Kasumi-1 (cell line): ENCODE data around the gene TRPC4.

Experiments
- DNase-seq, 2 experiments: peaks; one replicate each; lab custom pipeline; 2025; lab: John Stamatoyannopoulos, UW

The TRPC4 gene

GRCh38 chr13:37716420-37717195 lies 153.0 kb downstream of the TRPC4 start:
- peak in 1 of 2 experiments; percentile 0 for DNase-seq

- DNase-seq: no peak
These were observed 154.0 kb downstream of the TRPC4 start for GRCh38 chr13:37715606-37716015.

GRCh38 chr13:37709318-37709717 lies 160.3 kb downstream of the TRPC4 start:
- DNase-seq: no peak

GRCh38 chr13:37707739-37708500 lies 161.7 kb downstream of the TRPC4 start:
- no peak for DNase-seq

GRCh38 chr13:37706041-37706440 lies 163.5 kb downstream of the TRPC4 start:
- DNase-seq: no peak

- no peak for DNase-seq
These were observed 167.6 kb downstream of the TRPC4 start for GRCh38 chr13:37701972-37702371.

- peak; percentile 17 to 19 for DNase-seq
These were observed 168.3 kb downstream of the TRPC4 start for GRCh38 chr13:37701306-37701705.

- DNase-seq: no peak
These were observed 168.7 kb downstream of the TRPC4 start for GRCh38 chr13:37700887-37701286.

- DNase-seq: no peak
These were observed 174.4 kb downstream of the TRPC4 start for GRCh38 chr13:37695200-37695599.

GRCh38 chr13:37690361-37690760 lies 179.2 kb downstream of the TRPC4 start:
- no peak for DNase-seq

- no peak for DNase-seq
These were observed 183.1 kb downstream of the TRPC4 start for GRCh38 chr13:37686501-37686900.

GRCh38 chr13:37685206-37685605 lies 184.4 kb downstream of the TRPC4 start:
- no peak for DNase-seq

- no peak for DNase-seq
These were observed 187.1 kb downstream of the TRPC4 start for GRCh38 chr13:37682496-37682895.

- no peak for DNase-seq
These were observed 188.1 kb downstream of the TRPC4 start for GRCh38 chr13:37681281-37682032.

- no peak for DNase-seq
These were observed 189.4 kb downstream of the TRPC4 start for GRCh38 chr13:37680137-37680536.

GRCh38 chr13:37679043-37679442 lies 190.5 kb downstream of the TRPC4 start:
- no peak for DNase-seq

GRCh38 chr13:37669845-37670244 lies 199.7 kb downstream of the TRPC4 start:
- DNase-seq: no peak

- DNase-seq: no peak
These were observed 201.9 kb downstream of the TRPC4 start for GRCh38 chr13:37667702-37668101.

- no peak for DNase-seq
These were observed 203.5 kb downstream of the TRPC4 start for GRCh38 chr13:37666036-37666435.

- no peak for DNase-seq
These were observed 204.2 kb downstream of the TRPC4 start for GRCh38 chr13:37665420-37665819.

- DNase-seq: no peak
These were observed 205.8 kb downstream of the TRPC4 start for GRCh38 chr13:37663724-37664123.

GRCh38 chr13:37662624-37663023 lies 206.9 kb downstream of the TRPC4 start:
- DNase-seq: no peak

GRCh38 chr13:37657956-37658355 lies 211.6 kb downstream of the TRPC4 start:
- no peak for DNase-seq
